Gastroesophageal sphincter (tissue), 3 donors: ENCODE results near the gene SRSF5.

ENCODE experiments used
- CTCF ChIP-seq, 4 experiments: fragments of 200-600 bp in 2 of 4; fragments of 450-650 bp in 2 of 4; sonication (generic) in 1 of 4; IDR thresholded peaks; one replicate each; pipeline ENCODE4 v1.5.1; 2017 to 2019; ENCODE audit warnings: antibody characterized with exemption in 4 of 4, mild to moderate bottlenecking in 2 of 4, moderate library complexity in 2 of 4
- EP300 ChIP-seq: sonication (generic); formaldehyde crosslinking; IDR thresholded peaks from one replicate; pipeline ENCODE4 v1.6.1; 2017; ENCODE audit warnings: antibody characterized with exemption, mild to moderate bottlenecking
- POLR2A ChIP-seq, 2 donors: fragments of 450-650 bp; IDR thresholded peaks; one replicate each; pipeline ENCODE4 v1.6.1; 2017; ENCODE audit warnings: antibody characterized with exemption in 2 of 2, mild to moderate bottlenecking in 2 of 2, moderate library complexity in 1 of 2
- POLR2AphosphoS5 ChIP-seq: sonication (generic); formaldehyde crosslinking; IDR thresholded peaks from one replicate; pipeline ENCODE4 v1.6.1; 2017; ENCODE audit warnings: antibody characterized with exemption

- TF ChIP-seq POLR2A (IDR thresholded peaks at IDR 0.05) = no peak
- no peak for TF ChIP-seq CTCF (IDR thresholded peaks at IDR 0.05)
- TF ChIP-seq POLR2AphosphoS5 = no peak
- no peak for TF ChIP-seq EP300
These were observed 30.8 kb downstream of the SRSF5 start for GRCh38 chr14:69797573-69798338.
